Hematopoietic multipotent progenitor cell (in vitro differentiated cells): ENCODE measurements around the gene RABL2A. TPM values are rescaled to one million over a fixed set of nuclear protein-coding genes. Genes with fewer than 3 reads are reported as not detected.
A peak's percentile ranks its signal among the peaks of the same experiment; 100 is the strongest.

Source experiments
- DNase-seq, 3 donors: peaks; one replicate each; pipeline ENCODE4 v3.0.0-alpha.2; 2011 to 2015; ENCODE audit warnings: low read depth in 2 of 3, low spot score in 2 of 3
- small RNA-seq: library from RNA; depleted of rRNA; stranded (forward); fragments of <200 nt; gene quantifications from one replicate; pipeline ENCODE3, GENCODE V24; 2012
- total RNA-seq: library from RNA; depleted of rRNA; stranded (reverse); fragments of >200 nt; gene quantifications from one replicate; pipeline ENCODE4 v1.2.3, GENCODE V29; 2012

The RABL2A gene
- total RNA-seq, 1 donor = 18.6 TPM

DNA sequence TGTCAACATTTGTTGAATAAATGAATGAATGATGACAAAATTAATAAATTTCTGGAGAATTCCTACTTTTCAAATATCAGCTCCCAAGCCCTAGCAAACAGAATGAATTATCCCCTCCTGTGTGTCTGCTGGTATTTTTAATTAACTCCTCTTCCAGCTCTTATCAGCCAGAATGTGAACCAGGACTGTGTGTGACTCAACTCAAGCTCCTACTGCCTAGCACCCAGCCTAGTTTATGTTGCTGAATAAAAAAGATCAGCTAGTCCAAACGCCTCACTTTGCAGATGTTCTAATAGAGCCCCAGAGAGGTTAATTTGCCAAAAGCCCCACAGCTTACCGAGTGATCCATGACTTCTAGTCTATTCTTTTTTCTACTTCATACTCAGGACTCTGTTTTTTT, 50.3 kb downstream of the RABL2A start:
- DNase-seq = no peak

DNA sequence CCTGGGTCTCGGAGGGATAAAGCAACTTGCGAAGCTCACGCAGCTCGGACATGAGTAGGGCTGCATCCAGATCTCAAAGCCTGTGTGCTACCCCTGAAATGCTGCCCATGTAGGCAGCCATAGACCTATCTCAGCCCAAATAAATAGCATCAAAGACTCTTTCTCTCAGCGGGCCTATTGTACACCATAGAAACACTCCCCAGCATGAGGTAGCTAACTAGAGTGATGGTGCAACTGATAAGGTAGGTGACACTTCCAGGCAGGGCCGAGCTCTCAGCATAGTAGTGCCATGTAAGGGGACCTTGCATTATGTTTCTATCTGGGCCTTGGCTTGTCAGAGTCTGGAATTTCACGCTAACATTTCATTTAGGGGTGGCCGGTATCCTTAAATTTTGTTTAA, 52.4 kb downstream of the RABL2A start:
- no peak for DNase-seq

DNA sequence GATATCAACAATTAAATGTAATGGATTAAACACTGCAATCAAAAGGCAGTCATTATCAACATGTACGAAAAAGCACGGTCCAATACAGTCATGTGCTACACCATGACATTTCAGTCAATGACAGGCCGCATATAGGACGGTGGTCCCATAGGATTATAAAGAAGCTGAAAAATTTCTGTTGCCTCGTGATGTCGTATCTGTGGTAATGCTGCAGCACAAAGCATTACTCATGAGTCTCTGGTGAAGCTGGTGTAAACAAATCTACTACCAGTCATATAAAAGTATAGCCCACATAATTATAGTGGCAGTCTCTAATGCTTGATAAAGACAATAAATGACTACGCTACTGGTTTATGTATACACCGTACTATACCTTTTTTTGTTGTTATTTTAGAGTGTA, 58.4 kb downstream of the RABL2A start:
- no peak for DNase-seq

DNA sequence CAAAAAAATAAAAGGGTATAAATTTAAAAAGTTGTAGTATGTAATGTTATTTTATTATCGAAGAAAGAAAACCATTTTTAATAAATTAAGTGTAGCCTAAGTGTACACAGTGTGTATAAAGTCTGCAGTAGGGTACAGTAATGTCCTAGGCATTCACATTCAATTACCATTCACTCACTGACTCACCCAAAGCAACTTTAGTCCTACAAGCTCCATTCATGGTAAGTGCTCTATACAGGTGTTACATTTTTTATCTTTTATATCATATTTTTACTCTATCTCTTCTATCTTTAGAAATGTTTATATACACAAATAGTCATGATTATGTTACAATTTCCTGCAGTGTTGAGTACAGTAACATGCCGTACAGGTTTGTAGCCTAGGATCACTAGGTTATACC, 59.5 kb downstream of the RABL2A start:
- no peak for DNase-seq

DNA sequence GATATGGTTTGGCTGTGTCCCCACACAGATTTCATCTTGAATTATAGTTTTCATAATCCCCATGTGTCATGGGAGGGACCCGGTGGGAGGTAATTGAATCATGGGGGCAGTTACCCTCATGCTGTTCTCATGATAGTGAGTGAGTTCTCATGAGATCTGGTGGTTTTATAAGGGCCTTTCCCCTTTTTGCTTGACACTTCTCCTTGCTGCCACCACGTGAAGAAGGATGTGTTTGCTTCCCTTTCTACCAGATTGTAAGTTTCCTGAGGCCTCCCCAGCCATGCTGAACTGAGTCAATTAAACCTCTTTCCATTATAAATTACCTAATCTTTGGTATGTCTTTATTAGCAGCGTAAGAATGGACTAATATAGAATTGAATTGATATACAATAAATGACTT, 63.8 kb downstream of the RABL2A start:
- peak in 1 of 3 donors; percentile 16 for DNase-seq

Small RNA genes within 50 kb of the gene (small RNA-seq; reads per million reads assigned to genes)
- gene MIR1302-3 (not detected), gene RNU6-744P (not detected)

Other genes starting within 250 kb of the RABL2A start
- gene ZNG1B, start 189.6 kb upstream of the RABL2A start, total RNA-seq = 6.7 TPM
- 0.27 TPM for gene FOXD4L1, start 128.6 kb upstream of the RABL2A start, total RNA-seq
- 48.7 TPM for gene SLC35F5, start 129.4 kb downstream of the RABL2A start, total RNA-seq